Smooth muscle cell (in vitro differentiated cells): Measurements from ENCODE around the gene ABCA2. TPM values are rescaled to one million over a fixed set of nuclear protein-coding genes. Genes with fewer than 3 reads are reported as not detected.

Experiments
- DNase-seq: peaks from one replicate; lab custom pipeline; 2025; ENCODE audit not compliant: unreplicated experiment; lab: John Stamatoyannopoulos, UW
- H2AFZ ChIP-seq: fragments of 200-600 bp; sonication (generic); 2 replicates; pipeline ENCODE4 v1.6.0; 2016; ENCODE audit warnings: antibody characterized with exemption, low read depth, mild to moderate bottlenecking
- H3F3A ChIP-seq: fragments of 200-600 bp; sonication (generic); 2 replicates; pipeline ENCODE4 v1.6.0; 2017; ENCODE audit warnings: antibody characterized with exemption, low read depth
- H3K27ac ChIP-seq: fragments of 200-600 bp; sonication (generic); 2 replicates; pipeline ENCODE4 v1.5.1; 2016; ENCODE audit warnings: low read depth, mild to moderate bottlenecking
- H3K27me3 ChIP-seq: fragments of 200-600 bp; sonication (generic); 2 replicates; pipeline ENCODE4 v1.6.1; 2016; ENCODE audit warnings: low read depth, mild to moderate bottlenecking
- H3K36me3 ChIP-seq: fragments of 200-600 bp; sonication (generic); 2 replicates; pipeline ENCODE4 v1.5.1; 2016; ENCODE audit warnings: low read depth
- H3K4me1 ChIP-seq: fragments of 200-600 bp; sonication (generic); 2 replicates; pipeline ENCODE4 v1.5.1; 2016; ENCODE audit warnings: low read depth
- H3K4me2 ChIP-seq: fragments of 200-600 bp; sonication (generic); 2 replicates; pipeline ENCODE4 v1.6.0; 2016; ENCODE audit warnings: mild to moderate bottlenecking
- H3K4me3 ChIP-seq: fragments of 200-600 bp; sonication (generic); 2 replicates; pipeline ENCODE4 v1.5.1; 2016; ENCODE audit warnings: mild to moderate bottlenecking
- H3K79me2 ChIP-seq: fragments of 200-600 bp; sonication (generic); 2 replicates; pipeline ENCODE4 v1.6.0; 2016; ENCODE audit warnings: low read depth, mild to moderate bottlenecking
- H3K9ac ChIP-seq: fragments of 200-600 bp; sonication (generic); 2 replicates; pipeline ENCODE4 v1.6.0; 2016; ENCODE audit warnings: low read depth
- H3K9me3 ChIP-seq: fragments of 200-600 bp; sonication (generic); replicated peaks from 2 replicates; pipeline ENCODE4 v1.5.1; 2016; ENCODE audit warnings: low read depth
- H4K20me1 ChIP-seq: fragments of 200-600 bp; sonication (generic); 2 replicates; pipeline ENCODE4 v1.6.0; 2016; ENCODE audit warnings: low read depth
- WGBS: methylation state at CpG from one replicate; pipeline ENCODE4 v1.1.7; 2016; ENCODE audit warnings: low lambda C conversion rate; 5-methylcytosine and 5-hydroxymethylcytosine counted together
- polyA plus RNA-seq: library from polyadenylated mRNA; unstranded; fragments of >200 nt; fragmentation: Nextera tagmentation; extraction: Ambion mirVana; gene quantifications from 2 replicates; pipeline ENCODE4 v1.2.1, GENCODE V29; 2016
- total RNA-seq: library from RNA; depleted of rRNA; stranded (reverse); fragments of >200 nt; gene quantifications from 2 replicates; pipeline ENCODE4 v1.2.3, GENCODE V29; 2014
- TF ChIP-seq, protein P1 (sequence below): fragments of 200-600 bp; sonication (generic); IDR thresholded peaks from 2 replicates; pipeline ENCODE4 v1.5.1; 2017; ENCODE audit warnings: borderline replicate concordance, mild to moderate bottlenecking, antibody characterized with exemption; ENCODE audit not compliant: insufficient read depth, poor library complexity, severe bottlenecking

ABCA2 gene
- total and polyA plus RNA-seq, 2 experiments from 2014 or later, result 15.9 to 26.2 TPM

DNA sequence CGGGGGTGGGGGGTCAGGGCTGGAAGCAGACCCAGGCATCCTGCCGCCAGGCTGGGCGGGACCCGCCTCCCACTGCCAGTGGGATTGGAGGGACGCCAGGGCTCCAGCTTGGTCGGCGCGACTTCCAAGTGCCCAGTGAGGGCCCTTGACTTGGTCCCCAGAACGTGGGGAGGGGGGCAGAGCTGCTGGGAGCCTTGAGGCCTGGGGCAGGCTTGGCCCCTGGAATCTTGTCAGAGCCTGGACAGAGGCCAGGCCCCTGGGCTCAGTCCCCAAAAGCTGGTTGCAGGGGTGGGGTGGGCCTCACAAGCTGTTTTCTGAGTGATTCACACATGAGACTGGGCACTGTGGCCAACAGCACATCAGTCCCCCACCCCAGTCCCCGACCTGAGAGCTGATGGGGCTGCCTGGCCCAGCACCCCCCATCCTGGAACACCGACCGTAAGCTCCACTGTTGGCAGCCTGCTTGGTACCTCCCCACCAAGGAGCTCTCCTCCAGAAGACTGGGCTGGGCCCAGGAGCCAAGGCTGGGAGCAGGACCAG lies 32.2 kb downstream of the ABCA2 start:
- Histone ChIP-seq H3K4me2 (peak overlapping the region; percentile 82), H4K20me1 (no peaks in the 10 kb centered on the region), H3K27ac (no peak overlapping the region), H3K4me1 (peaks cover 18% of the 10 kb centered on the region), H3K27me3 (no peaks in the 10 kb centered on the region), H2AFZ (no peak overlapping the region), H3K9me3 (no peaks in the 10 kb centered on the region), H3K9ac (no peak overlapping the region), H3F3A (peaks cover 3% of the 10 kb centered on the region), H3K79me2 (no peaks in the 10 kb centered on the region), H3K4me3 (peak overlapping the region; percentile 40), H3K36me3 (no peaks in the 10 kb centered on the region)
- DNase-seq, result no peak
- TF ChIP-seq, protein P1, sequence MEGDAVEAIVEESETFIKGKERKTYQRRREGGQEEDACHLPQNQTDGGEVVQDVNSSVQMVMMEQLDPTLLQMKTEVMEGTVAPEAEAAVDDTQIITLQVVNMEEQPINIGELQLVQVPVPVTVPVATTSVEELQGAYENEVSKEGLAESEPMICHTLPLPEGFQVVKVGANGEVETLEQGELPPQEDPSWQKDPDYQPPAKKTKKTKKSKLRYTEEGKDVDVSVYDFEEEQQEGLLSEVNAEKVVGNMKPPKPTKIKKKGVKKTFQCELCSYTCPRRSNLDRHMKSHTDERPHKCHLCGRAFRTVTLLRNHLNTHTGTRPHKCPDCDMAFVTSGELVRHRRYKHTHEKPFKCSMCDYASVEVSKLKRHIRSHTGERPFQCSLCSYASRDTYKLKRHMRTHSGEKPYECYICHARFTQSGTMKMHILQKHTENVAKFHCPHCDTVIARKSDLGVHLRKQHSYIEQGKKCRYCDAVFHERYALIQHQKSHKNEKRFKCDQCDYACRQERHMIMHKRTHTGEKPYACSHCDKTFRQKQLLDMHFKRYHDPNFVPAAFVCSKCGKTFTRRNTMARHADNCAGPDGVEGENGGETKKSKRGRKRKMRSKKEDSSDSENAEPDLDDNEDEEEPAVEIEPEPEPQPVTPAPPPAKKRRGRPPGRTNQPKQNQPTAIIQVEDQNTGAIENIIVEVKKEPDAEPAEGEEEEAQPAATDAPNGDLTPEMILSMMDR, result no peak
- WGBS, result 66% methylated on average over 9 of the region's 12 CpGs

- Histone ChIP-seq H3K4me2 (peak overlapping the region; percentile 31), H3K9ac (no peak overlapping the region), H3K4me1 (peaks cover 18% of the 10 kb centered on the region), H3K27ac (no peak overlapping the region), H3K4me3 (no peak overlapping the region), H3K9me3 (no peaks in the 10 kb centered on the region), H3F3A (peaks cover 3% of the 10 kb centered on the region), H2AFZ (no peak overlapping the region), H3K36me3 (no peaks in the 10 kb centered on the region), H3K27me3 (no peaks in the 10 kb centered on the region), H4K20me1 (no peaks in the 10 kb centered on the region), H3K79me2 (no peaks in the 10 kb centered on the region)
- no peak for DNase-seq
- WGBS, result 81% methylated on average over 17 of the region's 30 CpGs
- TF ChIP-seq, protein P1, result no peak
These were observed 32.7 kb downstream of the ABCA2 start for GRCh38 chr9:136995362-136995761.

DNA sequence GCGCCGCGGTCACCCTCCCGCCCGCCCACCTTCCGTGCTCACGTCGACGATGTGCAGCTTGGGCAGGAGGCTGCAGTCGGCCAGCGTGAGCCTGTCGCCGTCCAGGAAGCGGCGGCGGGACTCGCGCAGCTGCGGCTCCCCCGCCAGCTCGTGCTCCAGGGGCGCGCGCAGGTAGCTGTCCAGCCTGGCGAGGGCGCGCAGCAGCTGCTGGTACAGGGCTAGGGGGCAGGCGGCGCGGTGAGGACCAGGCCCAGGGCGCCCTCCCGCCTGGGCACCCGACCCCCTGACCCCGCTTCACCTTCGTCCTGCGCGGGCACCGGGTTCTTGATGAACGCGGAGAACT lies 33.2 kb downstream of the ABCA2 start:
- no peaks in the 10 kb centered on the region for H3K9me3 ChIP-seq
- H3K27ac ChIP-seq, result no peak overlapping the region
- H3K4me3 ChIP-seq, result no peak overlapping the region
- no peaks in the 10 kb centered on the region for H3K36me3 ChIP-seq
- no peak for DNase-seq
- peaks cover 18% of the 10 kb centered on the region for H3K4me1 ChIP-seq
- TF ChIP-seq, protein P1, result no peak
- 64% methylated on average over 10 of the region's 40 CpGs for WGBS
- peak overlapping the region; percentile 31 for H3K4me2 ChIP-seq
- H3K79me2 ChIP-seq, result no peaks in the 10 kb centered on the region
- H3K9ac ChIP-seq, result no peak overlapping the region
- no peaks in the 10 kb centered on the region for H3K27me3 ChIP-seq
- peaks cover 3% of the 10 kb centered on the region for H3F3A ChIP-seq
- H2AFZ ChIP-seq, result no peak overlapping the region
- H4K20me1 ChIP-seq, result no peaks in the 10 kb centered on the region

- Histone ChIP-seq H3K4me1 (peaks cover 18% of the 10 kb centered on the region), H3K27ac (no peak overlapping the region), H3K4me2 (peak overlapping the region; percentile 31), H3K36me3 (no peaks in the 10 kb centered on the region), H3K4me3 (no peak overlapping the region), H3K9ac (no peak overlapping the region), H3K9me3 (no peaks in the 10 kb centered on the region), H4K20me1 (no peaks in the 10 kb centered on the region), H2AFZ (no peak overlapping the region), H3K79me2 (no peaks in the 10 kb centered on the region), H3F3A (peaks cover 3% of the 10 kb centered on the region), H3K27me3 (no peaks in the 10 kb centered on the region)
- 81% methylated on average over 31 of the region's 54 CpGs for WGBS
- TF ChIP-seq, protein P1, result no peak
- no peak for DNase-seq
These were observed 33.7 kb downstream of the ABCA2 start for GRCh38 chr9:136994180-136994887.
